KOPT-K1 (cell line): Measurements from ENCODE around the gene FUBP3.
"Not testable (repeated sequence)": the region's sequence is repeated elsewhere in the genome, so short reads cannot be mapped to it uniquely, and the experiment has no call there.

ENCODE experiments used
- H3K27ac ChIP-seq: fragments of 200-600 bp; sonication (generic); 2 replicates; pipeline ENCODE4 v1.5.1; 2016; ENCODE audit warnings: antibody characterized with exemption, mild to moderate bottlenecking, low read depth, low read length; ENCODE audit not compliant: poor library complexity, severe bottlenecking
- H3K36me3 ChIP-seq: fragments of 200-600 bp; sonication (generic); 2 replicates; pipeline ENCODE4 v1.5.1; 2017; ENCODE audit warnings: antibody characterized with exemption, mild to moderate bottlenecking, low read length, moderate library complexity; ENCODE audit not compliant: insufficient read depth
- H3K9me3 ChIP-seq: fragments of 200-600 bp; sonication (generic); 2 replicates; pipeline ENCODE4 v1.5.1; 2017; ENCODE audit warnings: antibody characterized with exemption, low read length, mild to moderate bottlenecking; ENCODE audit not compliant: insufficient read depth, poor library complexity, severe bottlenecking

Gene FUBP3

DNA sequence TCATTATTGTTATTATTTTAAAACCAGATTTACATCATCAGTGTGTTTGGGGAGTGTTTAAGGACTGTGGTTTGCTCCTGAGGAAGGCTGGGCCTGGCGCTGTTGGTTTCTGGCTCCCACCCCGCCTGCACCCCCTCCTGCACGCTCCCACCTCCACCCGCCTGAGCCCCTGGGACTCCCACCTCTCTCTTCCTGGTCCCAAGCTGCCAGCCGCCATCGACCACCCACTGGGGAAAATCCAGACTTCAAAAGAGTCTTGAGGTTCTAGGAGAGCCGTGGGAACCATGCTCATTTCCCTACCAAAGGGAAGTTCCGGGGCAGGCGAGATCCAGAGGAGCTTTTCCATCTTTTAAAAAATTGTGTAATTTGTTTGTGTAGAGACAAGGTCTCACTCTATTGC lies 35.0 kb upstream of the FUBP3 start:
- H3K36me3 ChIP-seq, result no peaks in the 10 kb centered on the region
- H3K9me3 ChIP-seq, result peaks cover 7% of the 10 kb centered on the region
- no peak overlapping the region for H3K27ac ChIP-seq

DNA sequence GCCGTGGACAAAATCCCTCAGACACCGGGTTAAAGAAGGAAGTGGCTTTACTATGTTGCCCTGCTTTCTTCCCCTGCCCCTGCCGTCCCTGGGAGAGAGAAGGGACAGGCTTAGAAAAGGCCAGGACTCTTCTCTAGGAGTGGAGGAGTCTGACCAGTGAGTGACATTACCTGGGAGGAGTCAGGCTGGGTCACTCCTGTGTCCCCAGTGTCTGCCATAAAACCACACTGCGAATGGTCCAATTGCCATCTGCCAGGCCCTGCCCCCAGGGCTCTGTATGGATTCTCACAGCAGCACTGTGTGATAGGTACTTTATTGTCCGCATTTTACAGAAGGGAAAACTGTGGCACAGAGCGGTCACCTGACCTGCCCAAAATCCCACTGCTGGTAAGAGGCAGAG lies 31.3 kb upstream of the FUBP3 start:
- Histone ChIP-seq H3K9me3 (peaks cover 12% of the 10 kb centered on the region), H3K27ac (no peak overlapping the region), H3K36me3 (no peaks in the 10 kb centered on the region)

DNA sequence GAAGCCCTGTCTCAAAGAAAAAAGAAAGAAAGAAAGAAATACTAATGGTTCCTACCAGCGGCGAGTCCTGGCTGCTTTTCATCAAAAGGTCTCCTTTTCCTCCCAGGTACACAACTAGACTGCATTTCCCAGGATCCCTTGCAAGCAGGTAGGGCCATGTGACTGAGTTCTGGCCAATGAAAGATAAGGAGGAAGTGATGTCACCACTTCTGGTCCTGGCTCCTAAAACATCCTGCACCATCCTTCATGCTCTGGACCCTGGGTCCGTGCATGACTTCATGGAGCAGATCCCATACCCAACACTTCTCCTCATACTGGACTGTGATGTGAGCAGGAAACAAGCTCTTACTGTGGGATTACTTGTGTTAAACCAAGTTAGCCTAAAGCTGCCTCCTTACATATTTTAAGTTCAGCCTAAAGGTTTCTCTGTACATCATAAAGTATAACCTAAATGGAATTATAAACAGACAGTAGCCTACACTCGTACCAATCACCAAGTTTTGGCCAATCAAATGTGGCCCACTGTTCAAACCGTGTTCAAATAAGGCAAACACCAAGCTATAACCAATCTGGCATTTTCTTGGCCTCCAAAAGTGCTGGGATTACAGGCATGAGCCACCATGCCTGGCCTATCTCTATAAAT lies 30.2 kb upstream of the FUBP3 start:
- Histone ChIP-seq H3K27ac (no peak overlapping the region), H3K9me3 (peaks cover 12% of the 10 kb centered on the region), H3K36me3 (no peaks in the 10 kb centered on the region)

DNA sequence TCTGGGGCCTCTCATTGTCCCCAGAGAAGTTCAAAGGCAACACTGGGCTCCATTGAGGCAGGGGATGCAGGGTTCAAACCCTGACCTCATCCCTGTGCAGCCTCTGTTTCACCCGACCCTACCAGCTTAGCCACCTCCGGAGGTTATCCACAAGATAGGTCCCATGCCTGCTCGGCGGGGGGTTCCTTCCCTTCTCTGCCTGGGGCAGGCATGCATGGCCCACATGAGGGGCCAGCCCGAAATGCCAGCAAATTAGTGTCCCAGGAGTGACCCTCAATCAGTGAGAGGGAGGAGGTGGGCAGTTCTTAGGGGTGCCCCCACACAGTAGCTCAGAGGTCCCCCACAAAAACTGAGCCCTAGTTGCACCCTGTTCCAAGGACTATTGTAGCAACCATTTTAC lies 24.8 kb upstream of the FUBP3 start:
- no peaks in the 10 kb centered on the region for H3K36me3 ChIP-seq
- peaks cover 2% of the 10 kb centered on the region for H3K9me3 ChIP-seq

DNA sequence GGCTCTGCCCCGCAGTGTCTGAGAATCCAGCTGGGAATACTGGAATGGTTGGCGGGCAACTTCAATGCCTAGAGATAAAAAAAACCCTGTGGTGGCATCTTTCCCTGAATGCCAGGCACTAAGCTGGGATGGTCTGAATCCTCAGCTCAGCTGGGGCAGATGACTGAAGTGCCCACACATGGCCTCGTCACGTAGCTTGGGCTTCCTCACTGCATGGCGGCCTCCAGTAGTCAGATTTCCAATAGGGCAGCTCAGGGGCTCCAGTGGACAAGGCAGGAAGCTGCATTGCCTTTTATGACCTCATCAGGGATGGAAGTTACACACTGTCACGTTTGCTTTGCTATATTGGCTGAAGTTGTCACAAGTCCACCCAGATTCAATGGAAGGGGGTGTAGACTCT lies 24.3 kb upstream of the FUBP3 start:
- H3K9me3 ChIP-seq, result no peaks in the 10 kb centered on the region
- H3K27ac ChIP-seq, result no peak overlapping the region
- no peaks in the 10 kb centered on the region for H3K36me3 ChIP-seq

More for the DNA sequence above, 24.8 kb upstream of the FUBP3 start:
- H3K27ac ChIP-seq, result no peak overlapping the region

DNA sequence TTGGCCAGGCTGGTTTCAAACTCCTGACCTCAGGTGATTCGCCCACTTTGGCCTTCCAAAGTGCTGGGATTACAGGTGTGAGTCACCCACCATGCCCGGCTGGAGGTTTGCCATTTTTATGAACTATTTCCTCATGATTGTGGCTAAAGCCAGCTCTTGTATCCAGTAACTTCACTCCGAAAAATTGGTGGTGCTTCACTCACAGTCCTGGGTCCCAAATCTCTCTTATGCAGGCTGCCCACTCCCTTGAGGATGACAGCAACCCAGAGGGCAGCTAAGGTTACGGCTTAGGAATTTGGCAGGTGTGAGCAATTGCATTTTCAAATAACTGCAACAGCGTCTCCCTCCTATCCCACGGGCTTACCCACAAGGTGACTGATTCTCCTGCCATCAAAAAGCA lies 23.4 kb upstream of the FUBP3 start:
- H3K9me3 ChIP-seq, result no peaks in the 10 kb centered on the region
- H3K27ac ChIP-seq, result no peak overlapping the region
- no peaks in the 10 kb centered on the region for H3K36me3 ChIP-seq

DNA sequence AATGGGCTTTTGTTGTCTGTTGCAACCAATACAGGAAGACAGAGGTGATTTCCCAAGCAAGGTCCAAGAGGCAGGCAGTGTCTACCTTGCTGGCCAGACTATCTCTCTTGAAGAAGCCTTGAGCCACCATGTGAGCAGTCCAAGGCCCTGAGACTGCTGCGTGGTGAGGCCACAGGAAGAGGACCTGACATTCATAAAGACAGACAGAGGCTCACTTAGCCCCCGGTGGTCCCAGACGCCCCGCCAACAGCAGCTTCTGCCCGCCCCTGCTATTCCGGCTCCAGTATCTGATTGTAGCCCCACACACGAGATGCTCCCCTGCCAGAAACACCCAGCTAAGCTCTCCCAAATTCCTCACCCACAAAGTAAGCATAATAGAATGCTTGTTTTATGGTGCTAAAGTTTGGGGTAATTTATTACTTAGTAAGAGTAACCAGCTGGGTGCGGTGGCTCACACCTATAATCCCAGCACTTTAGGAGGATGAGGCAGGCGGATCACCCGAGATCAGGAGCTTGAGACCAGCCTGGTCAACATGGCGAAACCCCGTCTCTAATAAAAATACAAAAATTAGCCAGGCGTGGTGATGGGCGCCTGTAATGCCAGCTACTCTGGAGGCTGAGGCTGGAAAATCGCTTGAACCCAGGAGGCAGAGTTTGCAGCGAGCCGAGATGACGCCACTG lies 22.8 kb upstream of the FUBP3 start:
- Histone ChIP-seq H3K27ac (no peak overlapping the region), H3K9me3 (no peaks in the 10 kb centered on the region), H3K36me3 (no peaks in the 10 kb centered on the region)

DNA sequence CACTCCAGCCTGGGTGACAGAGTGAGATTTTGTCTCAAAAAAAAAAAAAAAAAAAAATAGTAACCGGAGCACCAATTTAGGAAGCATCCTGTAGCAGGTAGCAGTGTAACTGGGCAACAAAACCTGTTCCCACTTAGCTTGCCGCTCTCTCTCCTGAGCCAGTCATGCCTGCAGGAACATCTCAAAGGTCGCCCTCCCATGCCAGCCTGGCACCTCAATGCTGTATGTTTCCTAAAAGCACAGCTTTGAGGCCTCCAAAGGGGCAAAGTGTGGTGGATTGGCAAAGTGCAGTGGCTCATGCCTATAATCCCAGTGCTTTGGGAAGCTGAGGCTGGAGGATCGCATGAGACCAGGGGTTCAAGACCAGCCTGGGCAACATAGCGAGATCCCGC lies 22.3 kb upstream of the FUBP3 start:
- Histone ChIP-seq H3K27ac (no peak overlapping the region), H3K36me3 (no peaks in the 10 kb centered on the region), H3K9me3 (peaks cover under 1% of the 10 kb centered on the region)

DNA sequence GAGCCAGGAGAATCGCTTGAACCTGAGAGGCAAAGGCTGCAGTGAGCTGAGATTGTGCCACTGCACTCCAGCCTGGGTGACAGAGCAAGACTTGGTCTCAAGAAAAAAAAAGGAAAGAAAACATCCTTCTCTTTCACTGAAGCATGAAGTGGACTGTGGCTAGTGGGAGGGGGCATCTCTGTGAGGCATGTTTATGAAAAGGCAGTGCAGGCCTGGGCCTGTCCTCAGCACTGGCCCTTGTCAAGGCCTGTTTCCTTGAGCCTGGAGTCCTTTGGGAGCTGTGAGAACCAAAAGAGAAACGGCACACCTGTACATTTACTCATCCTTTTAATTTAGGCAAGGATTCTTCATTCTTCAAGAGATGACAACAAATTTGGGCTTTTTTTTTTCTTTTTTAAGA lies 18.3 kb upstream of the FUBP3 start:
- no peaks in the 10 kb centered on the region for H3K36me3 ChIP-seq
- peaks cover 10% of the 10 kb centered on the region for H3K9me3 ChIP-seq
- H3K27ac ChIP-seq, result no peak overlapping the region

DNA sequence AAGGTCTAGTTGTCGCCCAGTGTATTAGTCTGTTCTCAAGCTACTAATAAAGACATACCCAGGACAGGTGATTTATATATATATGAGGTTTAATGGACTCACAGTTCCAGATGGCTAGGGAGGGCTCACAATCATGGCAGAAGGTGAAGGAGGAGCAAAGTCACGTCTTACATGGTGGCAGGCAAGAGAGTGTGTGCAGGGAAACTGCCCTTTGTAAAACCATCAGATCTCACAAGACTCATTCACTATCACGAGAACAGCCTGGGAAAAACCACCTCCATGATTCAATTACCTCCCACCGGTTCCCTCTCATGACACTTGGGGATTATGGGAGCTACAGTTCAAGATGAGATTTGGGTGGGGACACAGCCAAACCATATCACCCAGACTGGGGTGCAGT lies 16.9 kb upstream of the FUBP3 start:
- not testable (repeated sequence) for H3K9me3 ChIP-seq, H3K27ac ChIP-seq, H3K36me3 ChIP-seq

DNA sequence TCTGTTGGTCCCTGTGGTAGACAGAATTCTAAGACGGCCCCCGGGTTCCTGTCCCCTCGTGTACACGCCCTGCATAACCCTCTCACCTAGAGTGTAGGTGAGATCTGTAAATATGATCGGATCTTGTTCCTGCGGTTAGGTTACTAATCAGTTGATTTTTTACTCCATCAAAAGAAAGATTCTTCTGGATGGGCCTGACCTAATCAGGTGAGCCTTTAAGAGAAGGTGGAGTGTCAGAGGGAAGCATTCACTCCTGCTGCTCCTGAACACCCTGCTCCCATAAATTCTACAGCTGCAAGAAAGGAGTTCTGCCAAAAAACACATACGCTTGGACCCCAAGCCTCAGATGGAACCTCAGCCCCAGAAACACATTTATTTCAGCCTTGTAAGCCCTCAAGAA lies 15.6 kb upstream of the FUBP3 start:
- Histone ChIP-seq H3K27ac (no peak overlapping the region), H3K9me3 (peaks cover 10% of the 10 kb centered on the region), H3K36me3 (no peaks in the 10 kb centered on the region)

DNA sequence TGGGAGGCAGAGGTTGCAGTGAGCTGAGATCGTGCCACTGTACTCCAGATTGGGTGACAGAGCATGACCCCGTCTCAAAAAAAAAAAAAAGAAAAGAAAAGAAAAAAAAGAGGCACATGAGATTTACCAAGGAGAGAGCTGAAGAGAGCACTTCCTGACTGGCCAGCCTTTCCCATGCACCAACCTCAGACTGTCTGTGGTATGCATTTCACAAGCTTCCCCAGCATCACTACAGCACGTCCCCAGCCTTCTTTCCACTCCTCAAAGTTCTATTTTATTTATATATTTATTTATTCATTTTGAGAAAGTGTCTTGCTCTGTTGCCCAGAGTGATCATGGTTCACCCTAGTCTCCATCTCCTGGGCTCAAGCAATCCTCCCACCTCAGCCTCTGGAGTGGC lies 13.6 kb upstream of the FUBP3 start:
- Histone ChIP-seq H3K9me3 (peaks cover 10% of the 10 kb centered on the region), H3K27ac (no peak overlapping the region), H3K36me3 (no peaks in the 10 kb centered on the region)

DNA sequence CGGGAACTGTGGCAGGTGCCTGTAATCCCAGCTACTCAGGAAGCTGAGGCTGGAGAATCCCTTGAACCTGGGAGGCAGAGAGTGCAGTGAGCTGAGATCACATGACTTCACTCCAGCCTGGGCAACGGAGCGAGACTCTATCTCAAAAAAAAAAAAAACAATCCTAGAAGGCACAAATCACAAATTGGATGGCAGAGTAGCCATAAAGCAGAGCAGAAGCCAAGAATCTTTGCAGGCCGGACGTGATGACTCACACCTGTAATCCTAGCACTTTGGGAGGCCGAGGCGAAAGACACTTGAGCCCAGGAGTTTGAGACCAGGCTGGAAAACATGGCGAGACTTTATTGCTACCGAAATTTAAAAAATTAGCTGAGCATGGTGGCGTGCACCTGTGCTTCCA lies 9.2 kb upstream of the FUBP3 start:
- Histone ChIP-seq H3K9me3 (no peaks in the 10 kb centered on the region), H3K27ac (no peak overlapping the region)

DNA sequence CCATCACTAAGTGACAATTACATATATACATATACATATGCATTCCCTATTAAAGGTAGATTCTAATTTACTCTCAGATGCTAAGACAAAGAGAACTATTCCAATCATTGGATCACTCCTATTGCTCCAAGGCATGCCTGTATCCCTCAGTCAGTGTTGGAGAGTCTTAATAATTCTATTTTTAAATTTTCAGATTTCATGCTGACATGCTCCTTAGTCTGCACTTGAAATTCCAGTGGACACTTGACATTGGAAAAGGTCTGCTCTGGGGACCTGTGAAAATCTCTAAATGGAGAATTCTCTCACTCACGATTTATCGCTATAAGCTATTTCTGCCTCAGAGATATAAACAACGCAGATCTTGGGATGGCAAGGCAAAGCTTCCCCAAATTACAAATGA lies 3.9 kb upstream of the FUBP3 start:
- no peaks in the 10 kb centered on the region for H3K9me3 ChIP-seq
- H3K27ac ChIP-seq, result no peak overlapping the region
- no peaks in the 10 kb centered on the region for H3K36me3 ChIP-seq

More for the DNA sequence above, 9.2 kb upstream of the FUBP3 start:
- no peaks in the 10 kb centered on the region for H3K36me3 ChIP-seq

DNA sequence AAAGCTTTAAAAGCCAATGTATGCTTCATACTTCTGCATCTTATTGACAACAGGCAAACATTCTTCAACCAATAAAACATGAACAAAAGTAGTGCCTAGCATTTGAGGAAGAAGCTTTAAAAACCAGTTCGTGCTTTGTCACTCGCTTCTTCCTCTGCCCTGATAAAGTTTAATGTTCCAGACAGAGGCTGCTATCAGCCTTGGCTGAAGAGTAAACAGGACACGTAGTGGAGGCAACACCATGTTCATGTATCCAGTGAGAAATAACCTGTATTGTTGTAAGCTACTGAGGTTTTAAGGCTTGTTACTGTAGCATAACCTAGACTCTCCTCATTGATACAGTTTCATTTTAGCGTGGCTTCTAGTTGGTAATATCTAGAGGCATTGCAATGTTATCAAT lies 3.2 kb upstream of the FUBP3 start:
- Histone ChIP-seq H3K9me3 (no peaks in the 10 kb centered on the region), H3K36me3 (peaks cover 5% of the 10 kb centered on the region), H3K27ac (no peak overlapping the region)

DNA sequence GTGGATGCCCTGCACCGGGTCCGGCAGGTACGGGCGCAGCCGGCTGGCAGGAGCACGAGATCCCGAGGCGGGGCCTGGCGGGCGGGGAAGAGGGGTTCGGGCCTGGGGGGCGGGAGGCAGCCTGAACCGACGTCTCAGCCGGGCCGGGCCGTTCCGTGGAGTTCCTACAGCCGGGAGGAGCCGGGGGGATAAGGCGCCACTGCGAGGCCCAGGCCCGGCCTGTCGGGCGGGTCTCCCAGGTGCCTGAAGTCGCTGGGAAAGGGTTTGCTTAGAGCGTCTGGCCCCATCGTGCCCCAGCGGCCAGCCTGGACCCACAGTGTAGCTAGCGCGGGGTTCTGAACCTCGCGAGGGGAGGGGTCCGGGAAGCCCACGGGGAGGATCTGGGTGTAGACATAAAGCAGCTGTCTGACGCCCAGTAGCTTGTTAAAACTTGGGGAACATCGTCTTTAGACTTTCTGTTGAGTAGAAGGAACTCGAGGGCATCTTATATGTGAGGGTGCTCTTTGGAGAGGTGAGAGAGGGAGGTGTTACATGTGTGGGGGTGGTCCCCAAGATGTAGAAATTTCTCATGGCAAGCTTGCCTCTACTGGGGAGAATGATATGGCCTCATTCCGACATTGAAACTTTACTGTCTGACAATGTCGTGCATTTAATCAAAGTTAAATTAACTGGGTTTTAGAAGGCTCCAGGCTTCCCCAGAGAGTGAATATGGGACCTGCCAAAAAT lies 524 bp downstream of the FUBP3 start:
- H3K27ac ChIP-seq, result peak overlapping the region; percentile 78
- H3K36me3 ChIP-seq, result peaks cover 28% of the 10 kb centered on the region
- H3K9me3 ChIP-seq, result no peaks in the 10 kb centered on the region
